ENCODE measurements around the gene SPDYE2.
"Not testable (repeated sequence)": the region's sequence is repeated elsewhere in the genome, so short reads cannot be mapped to it uniquely, and the experiment has no call there.

The SPDYE2 gene

DNA sequence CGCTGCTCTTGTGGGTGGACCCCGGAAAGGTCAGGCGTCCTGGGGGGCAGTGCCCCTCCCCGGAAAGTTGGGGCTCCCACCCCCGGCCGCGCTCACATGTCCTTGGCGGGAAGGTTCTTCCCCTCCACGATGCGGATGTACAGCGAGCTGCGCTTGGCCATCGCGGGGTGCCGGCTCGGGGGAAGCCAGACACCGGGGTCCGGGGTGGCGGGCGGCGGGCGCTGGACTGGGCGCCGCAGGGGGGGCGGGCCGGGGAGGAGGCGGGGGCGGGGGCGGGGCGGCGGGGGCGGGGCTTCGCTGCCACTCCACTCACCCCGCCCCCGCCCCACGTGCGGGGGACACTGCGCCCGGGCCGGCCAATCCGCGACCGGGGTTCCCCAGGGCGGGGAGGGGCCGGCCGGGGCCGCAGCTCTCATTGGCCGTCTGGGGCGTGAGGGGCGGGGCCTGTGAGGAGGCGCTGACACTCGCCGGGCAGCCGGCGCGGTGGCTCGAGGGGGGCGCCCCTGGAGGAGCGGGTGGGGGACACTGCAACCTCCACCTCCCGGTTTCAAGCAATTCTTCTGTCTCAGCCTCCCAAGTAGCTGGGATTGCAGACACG lies 33.4 kb upstream of the SPDYE2 start, which contains the start of gene RASA4B:
Gene RASA4B (minus strand): TSS at position 228 of the 598 bp plus-strand sequence. CDS start 67 bp downstream, at position 161.
- not testable (repeated sequence) for H3K9me3 ChIP-seq (ENCODE audit: control insufficient read depth, insufficient read depth, low read length); H3K4me3 ChIP-seq (ENCODE audit: low read depth, low read length); H3K4me1 ChIP-seq (ENCODE audit: control insufficient read depth, insufficient read depth, low read length); H3K9ac ChIP-seq (ENCODE audit: low read depth, low read length); H3K36me3 ChIP-seq (ENCODE audit: control insufficient read depth, insufficient read depth, low read length); H3K27me3 ChIP-seq (ENCODE audit: control insufficient read depth, insufficient read depth, low read length)

DNA sequence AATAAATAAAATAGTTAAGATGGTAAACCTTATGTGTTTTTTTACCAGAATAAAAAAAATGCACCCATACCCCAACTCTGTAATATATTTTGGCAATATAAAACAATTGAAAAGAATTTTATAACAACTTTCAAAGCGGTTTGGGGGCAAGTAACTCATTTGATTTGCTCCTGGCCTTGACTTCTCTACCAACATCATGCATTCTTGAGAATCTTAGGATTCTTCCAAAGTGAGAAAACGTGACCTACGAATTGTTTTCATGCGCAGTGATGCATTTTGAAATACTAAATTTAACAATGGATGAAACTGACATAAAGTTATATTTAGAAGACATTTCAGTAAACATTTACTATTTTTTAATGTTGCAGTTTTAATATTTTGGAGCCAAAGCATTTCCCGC lies 30.2 kb upstream of the SPDYE2 start:
- H3K36me3 ChIP-seq (ENCODE audit: control insufficient read depth, insufficient read depth, low read length); H3K4me1 ChIP-seq (ENCODE audit: control insufficient read depth, insufficient read depth, low read length); H3K9ac ChIP-seq (ENCODE audit: low read depth, low read length); H3K9me3 ChIP-seq (ENCODE audit: control insufficient read depth, insufficient read depth, low read length); H3K4me3 ChIP-seq (ENCODE audit: low read depth, low read length); H3K27me3 ChIP-seq (ENCODE audit: control insufficient read depth, insufficient read depth, low read length): not testable (repeated sequence)

DNA sequence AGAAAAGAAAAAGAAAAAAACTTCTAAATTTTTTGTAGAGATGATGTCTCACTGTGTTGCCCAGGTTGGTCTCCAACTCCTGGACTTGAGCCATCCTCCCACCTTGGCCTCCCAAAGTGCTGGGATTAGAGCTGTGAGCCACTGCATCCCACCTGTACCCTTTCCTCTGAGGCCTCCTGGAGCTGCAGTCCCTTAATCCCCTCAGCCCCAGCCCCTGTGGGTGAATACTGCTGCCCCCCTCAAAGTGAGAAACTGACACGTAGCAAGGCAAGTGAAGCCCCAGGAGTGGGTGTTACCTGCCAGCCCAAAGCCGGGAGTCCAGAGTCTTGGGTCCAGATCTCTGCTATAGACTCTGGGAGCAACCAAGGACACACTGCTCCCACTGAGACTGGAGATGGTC lies 26.2 kb upstream of the SPDYE2 start:
- not testable (repeated sequence) for H3K9me3 ChIP-seq (ENCODE audit: control insufficient read depth, insufficient read depth, low read length); H3K4me3 ChIP-seq (ENCODE audit: low read depth, low read length); H3K27me3 ChIP-seq (ENCODE audit: control insufficient read depth, insufficient read depth, low read length); H3K36me3 ChIP-seq (ENCODE audit: control insufficient read depth, insufficient read depth, low read length); H3K9ac ChIP-seq (ENCODE audit: low read depth, low read length); H3K4me1 ChIP-seq (ENCODE audit: control insufficient read depth, insufficient read depth, low read length)

DNA sequence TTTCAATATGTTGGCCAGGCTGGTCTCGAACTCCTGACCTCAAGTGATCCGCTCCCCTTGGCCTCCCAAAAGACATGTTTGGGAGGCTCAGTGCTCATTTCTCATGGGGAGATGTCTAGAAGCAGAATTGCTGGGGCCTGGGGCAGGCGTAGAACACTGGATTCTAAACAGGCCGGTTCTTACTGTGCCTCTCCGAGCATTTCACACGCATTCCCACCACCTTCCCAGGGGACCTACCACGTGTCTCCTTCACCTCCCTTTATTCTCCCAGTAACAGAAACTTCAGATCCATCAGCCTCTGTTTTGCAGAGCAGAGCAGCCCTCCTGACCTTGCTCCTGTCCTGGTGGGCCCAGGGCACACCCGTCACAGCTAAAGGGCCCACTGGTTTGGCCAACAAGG lies 23.8 kb upstream of the SPDYE2 start:
- H3K9ac ChIP-seq (ENCODE audit: low read depth, low read length); H3K9me3 ChIP-seq (ENCODE audit: control insufficient read depth, insufficient read depth, low read length); H3K4me1 ChIP-seq (ENCODE audit: control insufficient read depth, insufficient read depth, low read length); H3K27me3 ChIP-seq (ENCODE audit: control insufficient read depth, insufficient read depth, low read length); H3K36me3 ChIP-seq (ENCODE audit: control insufficient read depth, insufficient read depth, low read length); H3K4me3 ChIP-seq (ENCODE audit: low read depth, low read length): not testable (repeated sequence)

DNA sequence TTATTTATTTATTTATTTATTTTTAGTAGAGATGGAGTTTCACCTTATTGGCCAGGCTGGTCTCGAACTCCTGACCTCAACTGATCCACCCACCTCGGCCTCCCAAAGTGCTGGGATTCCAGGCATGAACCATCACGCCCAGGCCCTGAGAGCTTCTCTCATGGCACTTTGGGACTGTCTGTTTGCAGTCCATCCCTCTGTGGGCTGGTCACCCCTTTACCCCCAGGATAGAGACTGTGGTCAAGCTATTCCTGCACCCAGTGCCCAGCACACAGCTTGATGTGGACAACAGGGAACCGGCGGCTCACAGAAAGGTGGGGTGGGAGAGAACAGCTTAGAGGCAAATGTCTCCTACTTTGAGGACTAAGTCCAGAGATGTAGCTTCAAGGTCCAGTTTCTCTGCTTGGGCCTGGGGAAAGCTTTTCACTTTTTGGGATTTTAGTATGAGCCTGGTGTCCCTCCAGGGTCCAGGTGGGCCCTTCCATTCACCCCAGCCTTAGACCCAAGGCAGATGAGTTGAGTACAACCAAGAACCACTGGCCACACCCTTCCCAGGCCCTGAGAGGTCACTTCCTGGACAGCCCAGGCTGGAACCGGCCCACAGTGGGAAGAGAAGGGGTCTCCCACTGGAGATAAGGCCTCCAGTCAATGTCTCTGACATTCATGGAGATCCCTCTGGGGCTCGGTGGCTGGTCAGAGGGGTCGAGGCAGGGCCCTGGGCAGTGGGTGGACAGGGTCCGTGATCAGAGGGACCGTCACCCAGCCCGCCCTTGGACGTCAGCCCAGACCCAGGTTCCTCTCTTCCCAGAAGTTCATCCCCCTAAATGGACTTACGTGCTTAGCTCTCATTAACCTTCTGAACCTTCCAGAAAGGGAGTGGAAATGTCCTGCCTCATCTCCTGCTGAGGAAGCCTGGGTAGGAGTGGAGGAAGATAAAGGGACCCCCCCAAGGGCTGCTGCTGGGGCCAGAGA lies 22.9 kb upstream of the SPDYE2 start:
- H3K36me3 ChIP-seq (ENCODE audit: control insufficient read depth, insufficient read depth, low read length); H3K9me3 ChIP-seq (ENCODE audit: control insufficient read depth, insufficient read depth, low read length); H3K4me3 ChIP-seq (ENCODE audit: low read depth, low read length); H3K27me3 ChIP-seq (ENCODE audit: control insufficient read depth, insufficient read depth, low read length); H3K4me1 ChIP-seq (ENCODE audit: control insufficient read depth, insufficient read depth, low read length); H3K9ac ChIP-seq (ENCODE audit: low read depth, low read length): not testable (repeated sequence)

DNA sequence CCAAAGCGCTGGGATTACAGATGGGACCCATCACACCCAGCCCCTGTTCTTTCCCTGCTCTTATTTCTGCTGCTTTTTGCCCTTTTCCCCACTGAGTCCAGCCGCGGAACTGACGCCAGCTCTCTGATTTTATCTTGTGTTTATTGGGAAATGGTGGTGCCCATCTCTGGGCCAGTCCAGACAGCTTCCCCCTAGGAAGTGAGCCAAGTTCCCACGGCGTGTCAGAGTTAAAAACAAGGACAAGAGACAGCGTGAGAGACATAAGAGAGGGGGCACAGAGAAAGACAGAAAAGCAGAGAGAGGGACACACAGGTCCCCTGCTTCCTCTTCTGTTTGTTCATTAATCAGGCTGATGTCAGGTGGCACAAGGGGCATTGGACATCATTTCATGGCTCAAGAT lies 19.4 kb upstream of the SPDYE2 start:
- H3K4me1 ChIP-seq (ENCODE audit: control insufficient read depth, insufficient read depth, low read length); H3K36me3 ChIP-seq (ENCODE audit: control insufficient read depth, insufficient read depth, low read length); H3K4me3 ChIP-seq (ENCODE audit: low read depth, low read length); H3K27me3 ChIP-seq (ENCODE audit: control insufficient read depth, insufficient read depth, low read length); H3K9ac ChIP-seq (ENCODE audit: low read depth, low read length); H3K9me3 ChIP-seq (ENCODE audit: control insufficient read depth, insufficient read depth, low read length): not testable (repeated sequence)

DNA sequence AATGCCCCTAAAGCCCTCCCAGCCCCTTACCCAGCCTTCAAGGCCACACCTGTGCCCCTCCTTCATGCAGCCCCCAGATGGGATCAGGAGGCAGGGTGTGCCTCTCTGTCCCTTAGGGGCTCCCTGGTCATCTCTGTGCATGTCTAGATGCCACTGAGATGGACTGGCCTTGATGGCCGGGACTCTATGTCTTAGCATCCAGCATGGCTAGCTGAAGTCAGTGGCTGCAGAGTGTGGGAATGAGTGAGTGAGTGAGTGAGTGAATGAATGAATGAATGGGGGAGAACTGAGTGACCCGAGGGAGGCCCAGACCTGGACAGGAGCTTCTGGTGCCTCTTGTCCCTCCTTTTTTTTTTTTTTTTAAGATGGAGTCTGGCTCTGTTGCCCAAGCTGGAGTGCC lies 18.9 kb upstream of the SPDYE2 start:
- not testable (repeated sequence) for H3K27me3 ChIP-seq (ENCODE audit: control insufficient read depth, insufficient read depth, low read length); H3K9ac ChIP-seq (ENCODE audit: low read depth, low read length); H3K4me1 ChIP-seq (ENCODE audit: control insufficient read depth, insufficient read depth, low read length); H3K36me3 ChIP-seq (ENCODE audit: control insufficient read depth, insufficient read depth, low read length); H3K9me3 ChIP-seq (ENCODE audit: control insufficient read depth, insufficient read depth, low read length); H3K4me3 ChIP-seq (ENCODE audit: low read depth, low read length)

DNA sequence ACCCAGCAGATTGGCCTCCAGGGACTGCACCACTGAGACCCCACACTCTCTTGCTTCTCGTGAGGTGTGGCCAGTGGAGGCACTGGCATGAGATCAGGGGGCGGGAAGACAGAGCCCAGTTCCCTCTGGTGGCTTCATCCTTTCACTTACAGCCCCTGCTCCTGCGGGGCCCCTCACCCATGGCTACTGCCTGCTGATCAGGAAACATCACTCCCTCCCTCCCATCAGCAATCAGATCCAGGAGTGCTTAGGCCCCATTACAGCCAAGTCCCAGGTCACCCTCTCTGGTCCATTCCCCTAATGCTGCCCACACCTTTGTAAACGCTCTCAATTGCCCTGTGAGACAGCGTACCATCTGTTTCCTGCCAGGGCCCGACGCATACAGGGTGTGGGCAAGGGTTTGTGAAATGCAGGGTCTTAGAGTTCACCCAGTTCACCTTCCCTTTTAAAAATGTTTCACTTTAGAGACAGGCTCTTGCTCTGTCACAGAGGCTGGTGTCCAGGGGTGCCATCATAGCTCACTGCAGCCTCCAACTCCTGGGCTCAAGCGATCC lies 15.9 kb upstream of the SPDYE2 start:
- H3K9me3 ChIP-seq (ENCODE audit: control insufficient read depth, insufficient read depth, low read length); H3K4me3 ChIP-seq (ENCODE audit: low read depth, low read length); H3K9ac ChIP-seq (ENCODE audit: low read depth, low read length); H3K27me3 ChIP-seq (ENCODE audit: control insufficient read depth, insufficient read depth, low read length); H3K4me1 ChIP-seq (ENCODE audit: control insufficient read depth, insufficient read depth, low read length); H3K36me3 ChIP-seq (ENCODE audit: control insufficient read depth, insufficient read depth, low read length): not testable (repeated sequence)

DNA sequence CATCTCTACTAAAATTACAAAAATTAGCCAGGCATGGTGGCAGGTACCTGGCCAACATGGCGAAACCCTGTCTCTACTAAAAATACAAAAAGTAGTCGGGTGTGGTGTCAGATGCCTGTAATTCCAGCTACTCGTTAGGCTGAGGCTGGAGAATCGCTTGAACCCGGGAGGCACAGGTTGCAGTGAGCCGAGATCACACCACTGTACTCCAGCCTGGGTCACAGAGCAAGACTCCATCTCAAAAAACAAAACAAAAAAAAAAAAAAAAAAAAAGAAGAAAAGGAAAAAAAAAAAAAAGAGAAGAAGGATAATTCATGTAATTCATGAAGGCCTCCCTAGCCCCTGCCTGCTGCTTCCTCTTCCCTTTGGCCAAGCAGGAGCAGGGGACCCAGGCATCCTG lies 10.4 kb upstream of the SPDYE2 start:
- not testable (repeated sequence) for H3K27me3 ChIP-seq (ENCODE audit: control insufficient read depth, insufficient read depth, low read length); H3K4me3 ChIP-seq (ENCODE audit: low read depth, low read length)

DNA sequence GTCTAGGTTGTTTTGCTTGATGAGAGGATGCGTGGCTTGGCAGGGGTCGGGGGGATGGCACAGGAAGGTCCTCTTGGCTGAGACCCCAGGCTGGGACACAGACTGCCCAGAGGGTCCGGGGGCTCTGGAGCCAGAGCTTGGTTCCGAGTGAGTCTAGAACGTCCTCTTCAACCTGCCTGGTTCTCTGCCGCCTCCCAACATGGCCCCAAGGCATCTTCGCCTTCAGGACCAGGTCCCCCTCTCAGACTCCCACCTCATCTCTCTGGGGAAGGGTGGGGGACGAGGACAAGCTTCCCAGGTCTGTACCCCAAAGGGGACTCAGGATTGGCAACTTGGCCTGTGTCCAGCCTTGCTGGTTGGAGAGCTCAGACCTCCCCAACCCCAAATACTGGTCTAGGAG lies 8.9 kb upstream of the SPDYE2 start:
- not testable (repeated sequence) for H3K36me3 ChIP-seq (ENCODE audit: control insufficient read depth, insufficient read depth, low read length); H3K27me3 ChIP-seq (ENCODE audit: control insufficient read depth, insufficient read depth, low read length); H3K9me3 ChIP-seq (ENCODE audit: control insufficient read depth, insufficient read depth, low read length); H3K4me3 ChIP-seq (ENCODE audit: low read depth, low read length); H3K4me1 ChIP-seq (ENCODE audit: control insufficient read depth, insufficient read depth, low read length); H3K9ac ChIP-seq (ENCODE audit: low read depth, low read length)

More for the DNA sequence above, 10.4 kb upstream of the SPDYE2 start:
- not testable (repeated sequence) for H3K9ac ChIP-seq (ENCODE audit: low read depth, low read length); H3K4me1 ChIP-seq (ENCODE audit: control insufficient read depth, insufficient read depth, low read length); H3K36me3 ChIP-seq (ENCODE audit: control insufficient read depth, insufficient read depth, low read length); H3K9me3 ChIP-seq (ENCODE audit: control insufficient read depth, insufficient read depth, low read length)

DNA sequence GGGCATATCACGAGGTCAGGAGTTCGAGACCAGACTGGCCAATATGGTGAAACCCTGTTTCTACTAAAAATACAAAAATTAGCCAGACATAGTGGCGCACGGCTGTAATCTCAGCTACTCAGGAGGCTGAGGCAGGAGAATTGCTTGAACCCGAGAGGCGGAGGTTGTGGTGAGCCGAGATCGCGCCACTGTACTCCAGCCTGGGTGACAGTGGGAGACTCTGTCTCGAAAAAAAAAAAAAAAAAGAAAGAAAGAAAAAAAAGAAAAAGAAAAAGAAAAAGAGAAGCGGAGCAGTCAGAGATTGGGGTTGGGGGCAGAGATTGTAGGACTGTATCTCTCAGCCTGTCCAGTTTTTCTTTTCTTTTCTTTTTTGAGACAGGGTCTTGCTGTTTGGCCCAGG lies 8.3 kb upstream of the SPDYE2 start:
- not testable (repeated sequence) for H3K9ac ChIP-seq (ENCODE audit: low read depth, low read length); H3K4me1 ChIP-seq (ENCODE audit: control insufficient read depth, insufficient read depth, low read length); H3K27me3 ChIP-seq (ENCODE audit: control insufficient read depth, insufficient read depth, low read length); H3K36me3 ChIP-seq (ENCODE audit: control insufficient read depth, insufficient read depth, low read length); H3K4me3 ChIP-seq (ENCODE audit: low read depth, low read length); H3K9me3 ChIP-seq (ENCODE audit: control insufficient read depth, insufficient read depth, low read length)

DNA sequence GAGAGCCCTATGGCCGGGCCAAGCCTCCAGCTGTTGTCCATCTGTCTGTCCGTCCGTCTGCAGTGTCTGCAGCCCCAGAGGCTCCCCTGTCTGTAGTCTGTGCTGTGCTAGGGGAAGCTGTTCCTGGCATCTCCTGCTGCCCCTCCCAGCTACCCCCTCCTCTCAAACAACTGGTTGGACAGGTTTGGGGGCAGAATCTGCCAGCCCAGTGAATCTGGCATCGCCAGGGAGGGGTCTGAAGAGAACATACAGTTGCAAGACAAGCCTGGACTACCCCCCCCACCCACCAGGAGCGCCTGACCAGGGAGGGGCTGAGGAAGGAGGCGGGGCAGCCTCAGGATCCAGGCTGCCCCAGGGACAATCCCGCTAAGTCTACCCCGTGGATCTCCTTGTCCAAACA lies 7.4 kb upstream of the SPDYE2 start, which contains the start of gene UPK3BL2:
Gene UPK3BL2 (minus strand): TSS at position 101 of the 400 bp plus-strand sequence. CDS start 60 bp downstream, at position 41.
- H3K36me3 ChIP-seq (ENCODE audit: control insufficient read depth, insufficient read depth, low read length); H3K9ac ChIP-seq (ENCODE audit: low read depth, low read length); H3K4me1 ChIP-seq (ENCODE audit: control insufficient read depth, insufficient read depth, low read length); H3K4me3 ChIP-seq (ENCODE audit: low read depth, low read length); H3K27me3 ChIP-seq (ENCODE audit: control insufficient read depth, insufficient read depth, low read length); H3K9me3 ChIP-seq (ENCODE audit: control insufficient read depth, insufficient read depth, low read length): not testable (repeated sequence)

Data from iPS-15b (cell line).